ENCODE measurements around the gene CDC42EP3.

Gene CDC42EP3, protein sequence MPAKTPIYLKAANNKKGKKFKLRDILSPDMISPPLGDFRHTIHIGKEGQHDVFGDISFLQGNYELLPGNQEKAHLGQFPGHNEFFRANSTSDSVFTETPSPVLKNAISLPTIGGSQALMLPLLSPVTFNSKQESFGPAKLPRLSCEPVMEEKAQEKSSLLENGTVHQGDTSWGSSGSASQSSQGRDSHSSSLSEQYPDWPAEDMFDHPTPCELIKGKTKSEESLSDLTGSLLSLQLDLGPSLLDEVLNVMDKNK

DNA sequence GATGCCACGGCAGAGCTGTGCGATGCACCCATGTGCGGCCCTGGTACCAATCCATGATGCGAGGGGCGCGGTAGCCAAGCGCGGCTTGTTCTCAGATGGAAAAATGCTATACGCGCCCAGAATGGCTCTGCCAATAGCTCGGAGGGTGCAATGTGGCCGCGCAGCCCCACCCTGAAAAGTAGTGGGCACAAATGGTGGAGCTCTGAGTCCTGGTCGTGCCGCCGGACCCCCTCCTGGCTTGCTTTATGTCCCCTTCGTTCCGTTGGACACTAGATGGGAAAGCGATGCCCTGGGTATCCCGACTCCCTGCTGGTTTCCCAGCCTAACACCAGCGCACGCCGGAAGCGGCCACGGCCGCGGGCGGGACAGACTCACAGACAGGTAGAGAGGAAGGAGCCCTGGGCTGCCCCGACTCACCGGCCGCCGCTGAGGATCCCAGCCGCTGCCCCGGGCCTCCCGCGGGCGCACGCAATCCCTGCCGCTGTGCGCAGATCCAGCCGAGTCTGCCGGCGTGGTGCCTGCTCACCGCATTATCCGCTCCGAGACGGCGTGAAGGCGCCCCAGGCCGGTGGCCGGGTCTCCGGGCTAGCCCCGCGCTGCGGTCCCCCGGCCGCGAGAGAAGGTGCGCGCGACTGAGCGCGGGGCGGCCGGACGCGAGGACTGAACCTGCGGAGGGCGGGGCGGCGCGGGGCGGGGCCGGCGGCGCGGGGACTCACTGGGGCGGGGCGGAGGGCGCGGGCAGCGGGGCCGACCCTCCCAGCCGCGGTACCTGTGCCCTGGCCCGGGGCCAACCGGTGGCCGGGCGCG, at the start of gene CDC42EP3:
Gene CDC42EP3, minus strand, starts transcription at position 634 of the 807 bp plus-strand sequence. CDS start 25,055 bp downstream, outside the sequence.
- DNase-seq = no peak

DNA sequence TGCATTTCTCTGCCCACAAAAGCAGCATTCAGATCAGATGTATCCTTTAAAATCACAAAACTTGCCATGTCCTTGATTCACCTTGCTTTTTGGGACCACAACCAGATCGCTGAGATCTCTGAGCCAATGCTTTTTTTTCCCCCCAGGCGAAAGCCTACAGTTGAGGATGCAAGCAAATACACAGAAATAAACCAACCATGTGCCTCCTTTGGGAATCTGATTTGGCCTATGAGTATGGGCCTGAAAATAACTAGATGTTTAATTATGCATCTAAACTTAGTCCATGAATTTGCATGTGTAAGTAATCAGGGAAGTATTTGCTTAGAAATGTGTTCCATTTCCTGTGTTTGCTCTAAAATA, 49.7 kb upstream of the CDC42EP3 start:
- DNase-seq = no peak

DNA sequence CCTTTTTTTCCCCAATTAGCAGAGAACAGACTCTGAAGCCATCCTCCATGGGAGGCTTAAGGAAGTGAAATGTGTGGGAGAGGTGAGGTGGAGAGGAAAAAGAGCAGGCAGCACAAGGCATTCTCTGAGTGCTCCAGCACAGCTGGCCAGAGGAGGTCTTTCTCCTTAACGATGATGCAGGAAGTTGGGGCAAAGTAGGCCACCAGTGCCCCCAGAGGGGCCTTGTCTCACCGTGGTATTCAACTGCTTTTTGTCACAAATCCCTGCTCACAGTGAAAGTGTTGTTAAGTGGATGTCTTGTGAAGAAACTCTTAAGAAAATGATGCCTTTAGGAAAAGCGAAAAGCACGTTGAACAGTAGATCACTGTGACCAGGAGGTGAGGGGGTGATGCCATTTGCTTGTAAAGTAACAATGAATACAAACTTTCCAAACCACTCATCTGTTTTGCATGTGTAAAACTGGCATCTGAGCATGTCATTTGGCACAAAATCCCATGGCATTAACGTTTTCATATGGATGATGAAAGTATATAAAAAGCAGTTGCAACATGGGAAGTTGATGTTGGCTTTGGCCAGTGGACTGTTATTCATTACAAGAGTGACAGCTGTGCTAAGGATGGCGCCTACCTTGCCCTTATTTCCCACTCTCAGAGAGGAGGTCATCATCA, 49.2 kb upstream of the CDC42EP3 start:
- DNase-seq = no peak

DNA sequence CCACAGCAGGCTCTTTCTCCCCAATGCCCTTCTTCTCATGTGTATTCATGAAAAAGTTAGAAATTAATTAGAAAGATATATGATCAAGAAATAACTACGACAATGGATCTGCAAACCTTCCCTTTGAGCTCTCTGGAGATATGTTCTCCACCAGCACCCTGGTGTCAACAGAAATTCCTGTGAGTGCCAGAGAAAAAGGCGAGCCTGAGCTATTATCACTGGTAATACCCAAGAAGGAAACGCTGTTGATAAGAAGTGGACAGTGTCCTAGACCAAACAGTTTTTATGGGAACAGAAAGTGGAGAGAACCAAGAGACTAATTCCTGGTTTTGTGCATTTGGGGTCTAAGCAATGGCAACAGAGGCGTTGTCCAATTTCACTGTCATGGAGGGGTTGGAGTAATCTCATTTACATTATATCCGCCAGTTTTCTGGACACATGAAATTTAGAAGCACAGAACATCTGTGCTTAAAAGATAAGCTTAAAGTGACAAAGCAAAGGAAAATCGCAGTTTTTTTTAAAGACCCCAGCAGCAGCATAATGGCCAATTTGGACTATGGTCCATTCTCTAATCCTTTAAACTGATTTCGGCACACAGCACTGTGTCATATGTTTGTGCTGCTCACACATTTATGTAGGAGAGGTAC, 47.2 kb upstream of the CDC42EP3 start:
- DNase-seq = no peak

DNA sequence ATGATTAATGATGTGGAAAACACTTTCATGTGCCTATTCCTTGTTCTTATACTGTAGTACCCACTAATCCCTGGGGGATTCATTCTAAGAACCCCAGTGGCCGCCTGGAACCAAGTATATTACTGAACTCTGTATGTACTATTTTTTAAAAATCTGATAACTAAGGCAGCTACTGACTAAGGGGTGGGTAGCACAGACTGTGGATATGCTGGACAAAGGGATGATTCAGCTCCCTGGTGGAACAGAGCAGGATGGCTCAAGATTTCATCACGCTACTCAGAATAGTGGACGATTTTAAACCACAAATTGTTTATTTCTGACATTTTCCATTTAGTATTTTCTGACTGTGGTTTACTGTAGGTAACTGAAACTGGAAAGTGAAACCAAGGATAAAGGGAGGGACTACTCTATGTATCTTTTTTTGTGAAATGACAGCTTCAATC, 41.8 kb upstream of the CDC42EP3 start:
- no peak for DNase-seq

DNA sequence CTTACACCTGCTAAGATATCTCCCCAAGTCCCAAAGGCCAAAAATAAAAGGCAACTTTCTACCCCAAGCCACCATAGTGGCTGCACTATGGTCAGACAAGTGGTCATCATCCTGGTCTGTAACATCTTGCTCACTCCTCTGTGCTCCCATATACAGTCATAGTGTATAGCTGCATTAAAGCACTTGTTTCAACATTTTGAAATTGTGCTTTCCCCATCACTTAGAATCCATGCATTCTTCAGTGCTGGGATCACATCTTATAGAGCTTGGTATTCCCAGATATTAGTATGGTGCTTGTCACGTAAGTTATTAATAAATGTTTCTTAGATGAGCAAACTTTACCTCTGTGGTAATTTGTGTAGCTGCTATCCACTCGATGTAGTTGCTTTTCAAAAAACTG, 40.4 kb upstream of the CDC42EP3 start:
- no peak for DNase-seq

DNA sequence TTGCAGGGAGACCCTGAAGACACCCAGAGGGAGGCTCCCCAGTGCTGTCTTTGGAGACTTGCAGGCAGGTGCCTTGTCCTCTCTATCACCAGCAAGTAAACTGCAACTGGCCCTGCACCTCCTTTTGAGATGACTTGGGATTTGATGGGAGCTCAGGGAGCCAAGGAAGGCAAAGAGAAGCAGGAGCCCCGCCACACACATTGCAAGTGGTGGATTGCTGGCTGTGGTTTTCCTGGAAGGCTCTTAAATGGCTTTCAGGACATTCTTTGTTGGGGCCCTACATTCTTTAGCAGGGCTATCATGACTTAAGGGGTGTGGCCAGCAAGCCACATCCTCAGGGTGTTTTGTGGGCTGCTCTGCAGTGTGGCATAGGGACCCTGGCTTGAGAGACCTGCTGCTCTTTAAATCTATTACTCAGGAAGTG, 39.9 kb upstream of the CDC42EP3 start:
- peak; percentile 27 for DNase-seq

DNA sequence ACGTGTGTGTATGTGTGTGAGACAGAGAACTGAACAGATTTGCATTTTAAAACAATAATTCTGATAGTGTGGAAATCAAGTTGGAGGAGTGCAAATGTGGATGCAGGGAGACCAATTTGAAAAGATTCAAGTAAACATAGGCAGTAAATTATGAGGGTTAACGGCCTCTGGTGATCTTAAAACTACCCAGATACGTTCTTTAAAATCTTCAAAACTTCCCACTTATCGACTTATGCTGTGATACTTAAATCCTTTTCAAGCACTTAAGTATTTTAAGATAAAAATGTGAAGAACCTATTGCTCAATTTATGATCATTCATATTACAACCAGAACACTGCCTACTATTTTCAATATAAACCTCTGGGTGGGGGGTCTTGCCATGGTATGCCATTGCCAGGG, 37.7 kb upstream of the CDC42EP3 start:
- DNase-seq = no peak

DNA sequence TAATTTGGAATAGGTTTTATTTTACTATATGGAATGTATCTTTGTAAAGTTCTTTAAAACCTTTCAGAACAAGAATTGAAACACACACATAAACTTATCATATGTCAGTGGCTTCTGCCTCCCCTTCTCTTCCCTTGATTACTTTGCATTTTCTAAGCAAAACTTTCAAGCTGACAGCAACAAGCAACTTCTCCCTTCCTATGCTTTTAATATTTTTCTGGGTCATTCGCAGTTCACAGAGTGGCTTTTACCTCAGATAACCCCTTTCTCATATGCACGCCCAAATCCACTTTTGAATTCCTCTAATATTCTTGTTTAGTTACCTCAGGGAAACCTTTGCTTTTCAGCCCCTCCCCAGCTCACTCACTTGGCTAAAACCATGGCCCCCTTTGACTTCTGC, 36.7 kb upstream of the CDC42EP3 start:
- no peak for DNase-seq

DNA sequence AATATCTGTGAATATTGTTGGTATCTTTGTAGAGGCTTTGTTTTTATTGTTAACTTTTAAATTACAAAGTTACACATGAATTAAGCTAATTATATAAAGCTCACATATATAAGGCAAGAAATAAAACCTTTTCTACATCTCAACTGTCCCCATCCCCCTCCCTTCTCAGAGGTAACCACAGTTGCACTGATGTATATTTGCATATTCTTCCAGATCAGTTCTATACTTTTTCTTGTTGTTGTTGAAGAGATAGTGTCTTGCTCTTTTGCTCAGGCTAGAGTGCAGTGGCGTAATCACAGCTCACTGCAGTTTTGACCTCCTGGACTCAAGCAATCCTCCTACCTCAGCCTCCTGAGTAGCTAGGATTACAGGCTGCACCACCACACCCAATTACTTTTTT, 36.0 kb upstream of the CDC42EP3 start:
- DNase-seq = no peak

DNA sequence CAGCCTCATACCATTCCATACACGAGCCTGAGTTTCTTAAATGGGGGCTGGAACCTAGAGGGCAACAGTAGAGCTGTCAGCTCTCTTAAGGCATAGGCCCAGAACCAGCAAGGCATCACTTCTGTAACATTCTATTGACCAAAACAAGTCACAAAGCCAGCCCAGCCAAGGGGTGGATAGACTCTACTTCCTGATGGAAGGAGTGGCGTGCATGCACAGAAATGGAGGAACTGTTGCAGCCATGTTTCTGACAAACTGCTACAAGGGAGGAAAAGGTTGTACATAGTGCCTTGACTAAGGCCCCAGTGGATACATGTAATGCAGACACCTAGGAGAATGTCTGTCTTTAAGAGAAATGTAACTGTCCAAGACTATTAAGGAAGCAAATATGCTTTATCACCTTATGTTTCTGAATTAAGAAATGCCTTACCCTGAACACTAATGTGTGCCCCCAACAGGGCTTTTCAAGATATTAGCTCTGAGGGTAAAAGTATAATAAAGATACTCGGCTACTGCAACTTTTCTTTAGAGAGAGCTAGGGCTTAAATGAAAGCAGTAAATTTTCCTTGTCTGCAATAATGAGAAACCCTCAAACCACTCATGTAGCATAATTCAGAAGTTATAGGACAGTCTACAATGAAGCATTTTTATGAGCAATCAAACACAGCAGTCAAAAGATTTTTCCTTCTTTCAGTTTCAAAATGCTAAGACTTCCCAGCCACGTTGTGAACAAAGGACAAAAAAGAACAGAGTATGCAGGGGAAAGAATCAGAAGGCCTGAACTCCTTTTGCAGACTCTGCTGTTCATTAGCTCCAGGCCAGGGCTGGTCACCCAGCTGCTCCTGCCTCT, 35.1 kb upstream of the CDC42EP3 start:
- no peak for DNase-seq

DNA sequence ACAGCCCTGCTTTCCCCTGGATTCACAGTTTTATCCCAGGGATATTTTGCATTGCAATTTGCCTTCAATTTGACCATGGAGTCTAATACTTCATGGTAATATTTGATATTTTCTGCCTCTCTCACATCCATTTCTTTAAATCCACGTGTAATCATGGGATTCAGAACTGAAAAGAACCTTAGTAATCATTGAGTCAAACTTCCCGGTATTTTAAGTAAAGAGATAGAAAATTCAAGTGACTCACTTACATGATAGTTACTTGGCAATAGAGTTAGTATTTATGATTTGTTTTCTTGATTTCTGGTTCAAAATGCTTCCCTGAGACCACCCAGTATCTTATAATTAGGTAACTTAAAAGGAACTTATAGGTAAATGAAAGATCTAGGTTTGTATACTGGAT, 33.7 kb upstream of the CDC42EP3 start:
- no peak for DNase-seq

DNA sequence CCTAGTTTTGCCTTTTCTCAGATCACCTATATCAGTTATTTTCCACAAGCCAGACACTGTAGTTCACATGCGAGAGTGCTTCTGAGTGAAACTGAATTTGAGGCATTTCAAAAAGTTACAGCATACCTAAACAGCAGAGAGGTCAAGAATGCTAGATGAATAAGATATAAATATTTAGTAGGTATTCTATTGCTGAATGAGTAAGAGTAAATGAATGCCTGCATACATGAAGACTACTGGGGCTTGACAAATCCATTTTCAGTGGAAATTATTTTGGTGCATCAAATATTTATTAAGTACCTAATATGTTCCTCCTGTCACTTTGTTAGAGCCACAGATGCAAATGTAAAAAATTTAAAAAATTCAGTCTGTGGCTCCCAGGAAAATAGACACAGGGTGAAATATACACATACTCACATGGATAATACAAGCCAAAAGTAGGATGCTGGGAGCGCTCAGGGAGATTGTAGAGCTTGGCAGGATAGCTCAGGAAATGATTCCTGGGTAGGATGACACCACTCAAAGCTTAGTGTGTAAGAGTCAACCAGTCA, 27.6 kb upstream of the CDC42EP3 start:
- DNase-seq = no peak

DNA sequence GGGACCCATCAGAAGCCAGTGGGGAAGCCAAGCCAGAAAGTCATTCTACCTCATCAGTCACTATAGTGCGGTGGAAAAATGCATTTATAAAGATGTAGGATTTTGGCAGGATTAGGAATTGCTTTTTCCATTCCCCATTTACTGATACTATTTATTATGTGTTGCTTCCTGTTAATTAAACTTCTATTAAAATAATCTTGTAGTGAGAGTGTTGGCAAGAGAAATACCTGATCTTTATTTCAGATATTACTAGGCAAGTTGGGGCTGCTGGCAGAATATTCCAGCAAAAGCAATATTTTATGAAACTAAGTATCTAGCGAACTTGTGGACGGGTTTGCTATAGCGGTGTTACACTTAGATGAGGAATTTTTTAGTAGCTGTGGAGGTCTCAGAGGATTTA, 23.9 kb upstream of the CDC42EP3 start:
- DNase-seq = no peak

DNA sequence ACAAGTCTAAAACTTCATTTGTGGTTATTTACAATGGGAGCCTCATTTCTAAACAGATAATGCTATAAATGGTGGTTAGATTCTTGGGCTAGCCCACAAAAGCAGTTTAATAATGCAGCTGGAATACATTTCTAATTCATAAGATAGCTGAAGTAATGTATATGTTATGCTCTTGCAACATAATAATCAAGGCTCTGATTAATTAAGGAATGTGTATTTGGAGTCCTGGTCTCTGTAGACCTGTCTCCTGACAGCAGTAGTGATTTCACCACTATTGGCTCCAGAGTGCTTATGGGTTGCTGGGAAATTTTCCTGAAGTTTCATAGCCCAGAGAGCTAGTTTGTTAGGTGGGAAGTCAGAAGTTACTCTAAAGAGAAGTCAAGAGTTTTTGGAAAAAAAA, 21.3 kb upstream of the CDC42EP3 start:
- no peak for DNase-seq

DNA sequence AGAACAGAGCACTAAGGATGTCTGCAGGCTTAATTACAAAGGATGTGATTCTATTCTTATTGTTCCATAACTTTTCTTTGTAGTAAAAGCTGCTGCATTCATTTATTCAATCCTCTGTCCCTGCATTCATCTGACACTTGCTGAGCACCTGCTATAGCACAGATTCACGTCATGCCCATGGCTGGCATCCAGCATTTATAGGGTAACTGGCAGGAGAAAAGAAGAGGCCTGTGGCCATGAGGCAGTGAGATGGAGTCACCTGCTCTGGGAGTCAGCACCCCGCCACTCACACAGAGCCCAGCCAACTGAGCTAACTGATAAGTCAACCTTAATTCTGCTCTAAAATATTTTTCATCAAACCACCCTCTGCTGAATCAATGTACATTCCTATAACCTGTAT, 18.3 kb upstream of the CDC42EP3 start:
- no peak for DNase-seq

DNA sequence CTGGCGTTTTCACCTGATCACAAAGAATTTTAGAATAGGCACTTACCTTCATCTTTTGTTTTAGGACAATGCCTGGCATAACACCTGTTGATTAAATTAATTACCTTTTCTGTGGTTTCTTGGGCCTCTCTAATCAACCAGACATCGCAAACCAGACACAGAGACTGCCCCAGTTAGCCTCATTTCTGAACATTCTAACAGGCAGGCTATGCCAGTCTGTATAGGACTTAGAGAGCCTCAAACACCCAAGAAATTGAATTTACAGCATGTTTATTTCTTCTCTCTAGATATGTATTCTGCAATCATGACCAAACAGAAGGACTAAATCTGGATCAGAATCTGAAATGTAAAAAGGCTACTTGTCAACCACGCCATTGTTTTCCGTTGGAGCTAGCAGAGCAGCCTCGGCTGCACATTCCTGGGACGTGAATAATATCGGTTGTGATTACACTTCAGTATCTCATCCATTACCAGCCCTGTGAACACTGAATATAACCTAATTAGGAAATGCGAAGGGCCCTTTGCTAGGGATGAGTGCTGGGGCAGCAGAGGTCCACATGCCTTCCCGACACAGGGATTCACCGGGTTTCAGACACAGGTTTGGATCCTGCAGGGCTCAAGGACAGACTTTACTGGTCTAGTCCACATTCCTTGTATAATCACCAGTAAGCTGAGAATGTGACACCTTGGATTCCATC, 17.5 kb upstream of the CDC42EP3 start:
- DNase-seq = no peak

DNA sequence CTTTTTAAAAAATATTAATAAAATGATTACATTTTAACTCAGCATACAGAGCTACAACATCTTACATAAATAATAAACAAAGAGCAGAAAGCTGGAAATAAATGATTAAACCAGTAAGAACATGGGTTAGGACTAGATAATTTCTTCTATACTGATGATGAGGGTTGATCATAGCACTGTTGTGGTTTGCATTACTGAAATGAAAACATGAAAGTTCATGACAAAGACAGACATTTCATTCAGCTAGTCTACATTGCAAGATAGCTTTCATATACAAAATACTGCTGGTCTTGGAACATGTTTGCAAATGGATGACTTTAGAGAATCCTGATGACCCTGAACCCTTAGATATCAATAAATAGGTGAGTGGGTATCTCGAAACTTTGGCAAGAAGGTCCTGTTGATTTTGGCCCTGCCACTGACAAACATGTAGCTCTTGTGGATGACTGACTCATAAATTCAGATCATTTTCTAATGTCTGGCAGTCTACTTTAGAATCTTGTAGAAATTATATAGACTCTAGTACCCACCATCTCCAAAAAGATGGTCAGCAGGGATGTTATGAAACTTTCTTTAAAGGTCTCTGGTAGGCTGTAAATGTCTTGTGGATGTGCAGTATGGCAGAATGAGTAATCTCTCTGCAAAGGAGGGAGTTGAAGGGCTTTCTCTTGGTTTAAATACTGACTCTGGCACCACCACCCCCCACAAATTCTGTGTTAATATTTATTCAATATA, 15.5 kb upstream of the CDC42EP3 start:
- no peak for DNase-seq

DNA sequence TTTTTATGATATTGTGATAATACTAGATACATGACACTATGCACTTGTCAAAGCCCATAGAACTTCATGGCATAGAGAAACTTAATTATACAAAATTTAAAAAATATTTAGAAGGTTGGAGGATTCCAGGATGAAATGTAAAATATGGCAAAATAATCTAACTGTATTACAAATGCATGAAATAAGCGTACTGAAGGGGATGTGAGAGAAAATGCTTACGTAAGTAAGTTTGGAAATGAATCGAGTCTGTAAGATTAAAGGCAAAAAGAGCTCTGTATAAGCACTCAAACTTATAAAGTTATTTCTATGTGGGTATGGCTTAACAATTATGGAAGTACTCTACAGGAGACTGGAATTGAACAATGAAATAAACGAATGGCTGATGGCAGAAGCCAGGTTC, 13.4 kb upstream of the CDC42EP3 start:
- no peak for DNase-seq

DNA sequence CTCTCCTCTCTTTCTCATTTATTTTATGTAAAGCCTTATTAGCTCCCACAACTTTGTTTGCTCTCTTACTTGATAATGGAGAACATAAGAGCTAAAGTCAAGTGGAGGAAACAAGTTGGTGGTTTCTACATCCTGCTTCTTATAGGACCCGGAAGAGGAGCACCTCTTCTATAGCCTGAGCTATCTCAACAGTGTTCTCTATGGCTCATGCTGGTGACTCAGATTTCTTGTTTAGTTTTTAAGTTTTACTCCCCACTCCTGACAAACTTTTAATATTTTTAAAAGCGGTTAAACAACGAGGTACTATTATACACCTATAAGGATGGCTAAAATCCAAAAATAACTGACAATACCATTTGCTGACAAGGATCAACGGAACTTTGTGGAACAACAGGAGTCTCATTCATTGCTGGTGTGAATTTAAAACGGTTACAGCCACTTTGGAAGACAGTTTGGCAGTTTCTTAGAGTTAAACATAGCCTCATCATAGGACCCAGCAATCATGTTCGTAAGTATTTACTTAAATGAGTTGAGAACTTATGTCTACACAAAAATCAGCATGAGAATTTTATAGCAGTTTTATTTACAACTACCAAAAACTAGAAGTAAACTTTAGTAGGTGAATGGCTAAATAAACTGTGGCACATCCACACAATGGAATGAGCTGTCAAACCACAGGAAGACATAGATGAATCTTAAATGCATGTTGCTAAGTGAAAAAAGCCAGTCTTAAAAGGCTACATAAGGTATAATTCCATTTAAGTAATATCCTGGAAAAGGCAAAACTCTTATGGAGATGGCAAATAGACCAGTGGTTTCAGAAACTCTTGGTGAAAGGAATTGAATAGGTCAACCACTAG, 12.7 kb upstream of the CDC42EP3 start:
- DNase-seq = peak; percentile 21
